Naive B cell (primary cell): ENCODE measurements around the gene FGF7. TPM values are rescaled to one million over a fixed set of nuclear protein-coding genes. Genes with fewer than 3 reads are reported as not detected.

ENCODE experiments used
- polyA plus RNA-seq, 6 donors: library from polyadenylated mRNA; unstranded; fragments of 300-500 nt; fragmentation: Illumina TruSeq; gene quantifications; one replicate each; pipeline ENCODE4 v1.2.3, GENCODE V29; 2021; ENCODE audit warnings: low read depth in 6 of 6

FGF7 gene
- polyA plus RNA-seq, 6 donors from 2014 or later: not detected

Other genes starting within 250 kb of the FGF7 start
- gene FAM227B, start 197.6 kb downstream of the FGF7 start, polyA plus RNA-seq: 10 to 100 TPM; 15.8 to 27.3 (median 20.0) TPM
- gene DTWD1, start 197.8 kb downstream of the FGF7 start, polyA plus RNA-seq: 10 to 100 TPM; 16.8 to 32.0 (median 26.6) TPM